Right lobe of liver (tissue), 6 donors: ENCODE results near the gene PRR5L. TPM values are rescaled to one million over a fixed set of nuclear protein-coding genes. Genes with fewer than 3 reads are reported as not detected.

ENCODE experiments used
- ATAC-seq, 4 donors: fragments of 200-7000 bp; cut with Tn5 transposase; one replicate each; pipeline ENCODE4 v1.9.1; 2020; ENCODE audit warnings: mild to moderate bottlenecking in 4 of 4, moderate library complexity in 4 of 4
- DNase-seq, 3 donors: peaks; one replicate each; pipeline ENCODE4 v3.0.0-alpha.2; 2020
- H3K27ac ChIP-seq, 3 donors: fragments of 200-600 bp; one replicate each; pipeline ENCODE4 v1.8.0; 2022
- H3K27me3 ChIP-seq, 2 donors: fragments of 200-600 bp; one replicate each; pipeline ENCODE4 v1.8.0; 2022
- H3K36me3 ChIP-seq, 4 donors: fragments of 200-600 bp; sonication (generic) in 1 of 4; one replicate each; pipeline versions ENCODE4 v1.5.1 to v1.8.0; 2017 to 2022; ENCODE audit warnings: control low read depth in 1 of 4
- H3K4me1 ChIP-seq, 4 donors: fragments of 200-600 bp; sonication (generic) in 1 of 4; one replicate each; pipeline versions ENCODE4 v1.5.1 to v1.8.0; 2017 to 2022; ENCODE audit warnings: control low read depth in 1 of 4
- H3K4me3 ChIP-seq, 3 donors: fragments of 200-600 bp; one replicate each; pipeline ENCODE4 v1.8.0; 2022
- H3K9me3 ChIP-seq, 4 donors: fragments of 200-600 bp; sonication (generic) in 1 of 4; one replicate each; pipeline versions ENCODE4 v1.5.1 to v1.8.0; 2017 to 2022; ENCODE audit warnings: control low read depth in 1 of 4
- POLR2A ChIP-seq: fragments of 450-650 bp; IDR thresholded peaks from one replicate; pipeline ENCODE4 v1.6.1; 2017; ENCODE audit warnings: antibody characterized with exemption, mild to moderate bottlenecking
- WGBS: methylation state at CpG from one replicate; pipeline ENCODE4 v1.1.6; 2018; ENCODE audit warnings: low coverage, low lambda C conversion rate; ENCODE audit not compliant: insufficient coverage; ENCODE audit errors: missing lambda C conversion rate; 5-methylcytosine and 5-hydroxymethylcytosine counted together
- intact Hi-C, 2 donors: fragments of 100-400 bp; cut with DNase I; formaldehyde crosslinking; loops; one replicate each; pipeline versions ENCODE4 v1.11.2 to v1.14.1; 2022
- total RNA-seq, 6 experiments: library from RNA; depleted of rRNA in 2 of 6; stranded (reverse); fragments of >200 nt in 2 of 6; fragmentation: NEBNext Ultra II Directional in 3 of 6; extraction: Animal tissue kit (Norgen Biotek cat#: 25700) in 3 of 6; gene quantifications; one replicate each; pipeline versions ENCODE4 v1.1.0 to v1.2.4, GENCODE V29; 2016 to 2023
- TF ChIP-seq, protein P1 (sequence below), 4 donors: fragments of 200-600 bp in 3 of 4; fragments of 450-650 bp in 1 of 4; IDR thresholded peaks; one replicate each; pipeline versions ENCODE4 v1.5.1 to v1.8.0; 2016 to 2022; ENCODE audit warnings: antibody characterized with exemption in 4 of 4, mild to moderate bottlenecking in 2 of 4
- donor health status: DM: no; HTN: yes; CAD: no.
- donor health status: DM: no; HTN: no; CAD: no.
- donor health status: DM: no; HTN: no; CAD: no.
- donor health status: DM: no; HTN: yes; CAD: no.
- donor health status: DM: no; HTN: yes; CAD: no.

Gene PRR5L
- total RNA-seq, 6 experiments from 2014 or later, result 2.2 to 4.5 (median 2.3) TPM

DNA sequence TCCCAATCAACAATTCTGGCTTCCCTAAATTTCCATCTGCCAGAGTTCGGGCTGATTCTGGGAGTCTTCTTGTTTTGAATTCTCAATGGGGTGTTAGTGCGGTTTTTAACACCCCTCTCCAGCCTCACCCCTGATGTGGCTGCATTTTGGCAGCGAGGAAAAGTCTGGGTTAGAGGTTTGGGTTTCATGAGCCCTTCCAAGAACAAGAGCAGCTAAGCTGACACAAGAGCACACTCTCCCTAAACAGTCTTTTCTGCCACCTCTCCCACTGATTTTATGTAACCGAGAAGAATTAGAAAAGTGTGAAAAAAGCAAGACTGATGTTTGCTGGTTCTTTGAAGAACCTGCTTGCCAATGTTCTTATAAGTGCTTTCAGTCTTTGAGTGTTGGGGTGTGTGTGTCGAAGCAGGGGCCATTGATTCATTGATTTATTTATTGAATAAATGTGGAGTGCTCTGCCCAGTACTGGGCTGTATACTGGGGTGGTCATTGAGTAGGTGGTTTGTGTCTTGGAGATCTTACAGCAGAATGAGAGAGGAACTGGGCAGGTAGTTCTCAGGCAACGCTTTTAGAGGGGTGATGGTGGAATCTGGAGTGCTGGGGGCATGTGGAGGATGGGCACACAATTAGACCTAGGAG is 112.5 kb downstream of the PRR5L start:
- TF ChIP-seq POLR2A, result no peak
- TF ChIP-seq, protein P1, sequence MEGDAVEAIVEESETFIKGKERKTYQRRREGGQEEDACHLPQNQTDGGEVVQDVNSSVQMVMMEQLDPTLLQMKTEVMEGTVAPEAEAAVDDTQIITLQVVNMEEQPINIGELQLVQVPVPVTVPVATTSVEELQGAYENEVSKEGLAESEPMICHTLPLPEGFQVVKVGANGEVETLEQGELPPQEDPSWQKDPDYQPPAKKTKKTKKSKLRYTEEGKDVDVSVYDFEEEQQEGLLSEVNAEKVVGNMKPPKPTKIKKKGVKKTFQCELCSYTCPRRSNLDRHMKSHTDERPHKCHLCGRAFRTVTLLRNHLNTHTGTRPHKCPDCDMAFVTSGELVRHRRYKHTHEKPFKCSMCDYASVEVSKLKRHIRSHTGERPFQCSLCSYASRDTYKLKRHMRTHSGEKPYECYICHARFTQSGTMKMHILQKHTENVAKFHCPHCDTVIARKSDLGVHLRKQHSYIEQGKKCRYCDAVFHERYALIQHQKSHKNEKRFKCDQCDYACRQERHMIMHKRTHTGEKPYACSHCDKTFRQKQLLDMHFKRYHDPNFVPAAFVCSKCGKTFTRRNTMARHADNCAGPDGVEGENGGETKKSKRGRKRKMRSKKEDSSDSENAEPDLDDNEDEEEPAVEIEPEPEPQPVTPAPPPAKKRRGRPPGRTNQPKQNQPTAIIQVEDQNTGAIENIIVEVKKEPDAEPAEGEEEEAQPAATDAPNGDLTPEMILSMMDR (IDR thresholded peaks at IDR 0.05), result no peak
- DNase-seq (peak in 1 of 3 donors; percentile 19), ATAC-seq (no peak)
- intact Hi-C loops, result no loop called here
- H3K4me1 ChIP-seq, result peaks cover 0 to 8% (median 0%) of the 10 kb centered on the region in 4 donors
- no peaks in the 10 kb centered on the region for H3K27me3 ChIP-seq
- H3K27ac ChIP-seq, result peak overlapping the region in 1 of 3 donors; percentile 1
- no peak overlapping the region for H3K4me3 ChIP-seq
- 35% methylated on average over 6 of the region's 6 CpGs for WGBS
- H3K9me3 ChIP-seq, result no peaks in the 10 kb centered on the region
- H3K36me3 ChIP-seq, result no peaks in the 10 kb centered on the region

DNA sequence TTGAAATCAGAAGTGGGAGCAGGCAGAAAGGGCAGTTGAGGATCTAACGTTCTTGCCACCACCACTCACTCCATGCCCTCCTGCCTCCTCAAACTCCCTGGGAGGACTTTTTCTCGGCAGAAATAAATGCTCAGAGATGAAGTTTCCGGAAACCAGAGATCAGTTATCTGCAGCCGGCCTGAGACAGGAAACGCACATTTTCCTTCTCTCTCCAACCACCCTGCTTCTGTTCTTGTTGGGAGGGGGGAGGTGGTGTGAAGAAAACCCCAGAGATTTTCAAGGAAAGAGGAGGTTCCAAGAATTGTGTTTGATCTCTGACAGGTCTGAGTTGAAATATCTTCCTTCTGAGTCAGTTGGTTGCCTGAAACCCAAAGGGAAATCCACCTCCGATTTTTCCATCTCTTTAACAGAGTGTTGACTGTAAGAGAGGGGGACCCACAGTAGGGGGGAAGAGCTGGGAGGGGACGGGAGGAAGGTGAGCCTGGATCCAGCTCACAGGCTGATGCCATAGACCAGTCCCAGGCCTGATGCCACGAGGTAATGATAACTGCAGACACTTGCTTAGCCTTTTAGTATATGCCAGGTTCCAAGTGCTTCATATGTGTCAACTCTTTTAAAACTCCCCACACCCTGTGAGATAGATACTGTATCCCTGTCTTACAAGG is 113.2 kb downstream of the PRR5L start:
- no peak for TF ChIP-seq POLR2A
- TF ChIP-seq, protein P1 (IDR thresholded peaks at IDR 0.05), result no peak
- Histone ChIP-seq H3K36me3 (no peaks in the 10 kb centered on the region), H3K4me1 (peaks cover 0 to 8% (median 0%) of the 10 kb centered on the region in 4 donors), H3K9me3 (no peaks in the 10 kb centered on the region), H3K4me3 (no peak overlapping the region), H3K27me3 (no peaks in the 10 kb centered on the region), H3K27ac (peak overlapping the region in 2 of 3 donors; percentile 1 to 7)
- intact Hi-C loops, result no loop called here
- WGBS, result 33% methylated on average over 8 of the region's 8 CpGs
- ATAC-seq, result peak; percentile 11 to 49 (median 38)
- DNase-seq, result peak in 1 of 3 donors; percentile 34

GRCh38 chr11:36411202-36411640 is 115.1 kb downstream of the PRR5L start:
- Histone ChIP-seq H3K36me3 (no peaks in the 10 kb centered on the region), H3K9me3 (no peaks in the 10 kb centered on the region), H3K27me3 (no peaks in the 10 kb centered on the region), H3K4me3 (no peak overlapping the region), H3K27ac (peak overlapping the region in 2 of 3 donors; percentile 54 to 55), H3K4me1 (peaks cover 0 to 8% (median 0%) of the 10 kb centered on the region in 4 donors)
- ATAC-seq (peak; percentile 66 to 83 (median 78)), DNase-seq (peak in 2 of 3 donors; percentile 37 to 60)
- no peak for TF ChIP-seq POLR2A
- TF ChIP-seq, protein P1 (IDR thresholded peaks at IDR 0.05), result no peak
- 57% methylated on average over 9 of the region's 9 CpGs for WGBS
- intact Hi-C loops, result no loop called here

DNA sequence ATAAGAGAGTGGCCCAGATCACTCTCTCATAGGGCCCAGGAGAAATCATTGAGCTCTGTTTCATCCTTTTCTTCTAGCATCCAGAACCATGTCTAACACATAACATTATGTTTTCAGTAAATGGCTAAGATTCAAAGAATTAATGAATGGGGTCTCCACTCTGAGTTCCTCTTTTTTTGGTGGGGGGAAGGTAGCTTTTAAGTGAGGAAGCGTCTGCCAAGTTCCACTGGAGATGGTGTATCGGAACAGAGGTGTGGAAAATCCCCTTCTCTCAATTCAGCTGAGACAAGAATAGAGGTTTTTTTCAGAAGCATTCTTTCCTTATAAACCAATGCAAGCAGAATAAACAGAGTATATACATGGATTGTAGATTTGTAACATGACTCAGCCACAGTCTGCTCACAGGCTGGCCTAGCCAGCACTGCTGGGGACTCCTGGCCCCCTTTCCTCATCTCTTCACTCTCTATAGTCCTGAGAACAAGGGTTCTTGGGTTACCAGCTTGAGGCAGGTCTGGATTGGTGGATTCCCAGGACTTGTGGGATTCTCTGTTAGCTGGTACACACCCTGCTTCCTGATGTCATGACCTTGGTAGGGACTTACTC is 116.8 kb downstream of the PRR5L start:
- peaks cover 0 to 8% (median 0%) of the 10 kb centered on the region in 4 donors for H3K4me1 ChIP-seq
- H3K4me3 ChIP-seq, result no peak overlapping the region
- ATAC-seq (no peak), DNase-seq (peak in 1 of 3 donors; percentile 3)
- 58% methylated on average over 2 of the region's 2 CpGs for WGBS
- H3K27ac ChIP-seq, result no peak overlapping the region
- no peaks in the 10 kb centered on the region for H3K9me3 ChIP-seq
- no peak for TF ChIP-seq POLR2A
- TF ChIP-seq, protein P1 (IDR thresholded peaks at IDR 0.05), result no peak
- intact Hi-C loops, result no loop called here
- H3K27me3 ChIP-seq, result no peaks in the 10 kb centered on the region
- no peaks in the 10 kb centered on the region for H3K36me3 ChIP-seq
